Thoracic aorta (tissue), 2 donors: ENCODE data around the gene JAKMIP2. TPM values are rescaled to one million over a fixed set of nuclear protein-coding genes. Genes with fewer than 3 reads are reported as not detected.

Experiments used
- ATAC-seq: fragments of 150-250 bp; one replicate; pipeline ENCODE4 v1.8.0; 2017; ENCODE audit warnings: low read depth; ENCODE audit not compliant: insufficient number of reproducible peaks, low FRiP score
- DNase-seq: peaks from one replicate; pipeline ENCODE4 v3.0.0-alpha.2; 2020; ENCODE audit warnings: low spot score
- H3K27ac ChIP-seq, 2 donors: fragments of 200-600 bp; sonication (generic); 1 replicate in 1 of 2; 2 replicates in 1 of 2; pipeline ENCODE4 v1.5.1; 2016; ENCODE audit warnings: mild to moderate bottlenecking in 2 of 2, moderate library complexity in 2 of 2
- H3K27me3 ChIP-seq: fragments of 200-600 bp; sonication (generic); replicated peaks from 2 replicates; pipeline ENCODE4 v1.6.0; 2016; ENCODE audit warnings: mild to moderate bottlenecking; ENCODE audit not compliant: insufficient read depth
- H3K36me3 ChIP-seq: fragments of 200-600 bp; sonication (generic); one replicate; pipeline ENCODE4 v1.5.1; 2016
- H3K4me1 ChIP-seq, 2 donors: fragments of 200-600 bp; sonication (generic); 1 replicate in 1 of 2; 2 replicates in 1 of 2; pipeline versions ENCODE4 v1.5.1 to v1.6.0; 2016; ENCODE audit warnings: low read depth in 2 of 2, mild to moderate bottlenecking in 1 of 2; ENCODE audit not compliant: control insufficient read depth in 1 of 2
- H3K4me3 ChIP-seq: fragments of 200-600 bp; sonication (generic); 2 replicates; pipeline ENCODE4 v1.5.1; 2016; ENCODE audit warnings: mild to moderate bottlenecking
- H3K9me3 ChIP-seq: fragments of 200-600 bp; sonication (generic); 2 replicates; pipeline ENCODE4 v1.5.1; 2016
- total RNA-seq, 2 donors: library from RNA; depleted of rRNA; stranded (reverse); fragments of >200 nt; gene quantifications; one replicate each; pipeline versions ENCODE4 v1.1.0 to v1.2.3, GENCODE V29; 2016
- TF ChIP-seq, protein P1 (sequence below): fragments of 200-600 bp; sonication (generic); IDR thresholded peaks from one replicate; pipeline ENCODE4 v1.5.1; 2019; ENCODE audit warnings: antibody characterized with exemption

Gene JAKMIP2
- total RNA-seq, 2 donors from 2014 or later: 0.49 to 1.6 TPM

DNA sequence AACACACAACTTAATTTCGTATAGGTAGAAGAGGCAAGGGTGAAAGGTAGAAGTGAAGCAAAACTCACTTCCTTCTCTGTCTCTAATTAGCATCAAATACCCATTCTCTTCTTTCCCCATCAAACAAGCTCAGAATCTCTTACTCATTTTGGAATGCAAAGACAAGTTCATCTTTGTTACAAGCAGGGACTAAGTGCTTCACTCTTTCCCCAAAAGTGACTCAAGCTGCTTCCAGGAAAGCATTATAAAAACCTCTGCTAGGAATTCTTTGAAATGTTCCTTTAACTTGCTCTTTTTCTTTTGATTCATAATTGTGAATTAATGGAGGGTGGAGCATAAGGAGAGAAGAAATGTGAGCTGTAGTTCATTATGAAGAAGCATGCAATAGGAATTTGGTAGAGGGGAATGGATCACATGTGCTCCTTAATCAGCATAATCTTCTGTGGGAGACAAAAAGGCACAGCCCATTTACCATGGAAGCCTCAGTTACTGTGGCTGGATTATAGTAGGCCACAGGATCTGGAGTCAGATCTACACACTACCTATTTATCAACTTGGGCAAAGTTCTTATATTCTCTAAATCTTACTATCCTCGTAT is 163.1 kb downstream of the JAKMIP2 start:
- DNase-seq (no peak), ATAC-seq (no peak)
- no peaks in the 10 kb centered on the region for H3K27me3 ChIP-seq
- TF ChIP-seq, protein P1, sequence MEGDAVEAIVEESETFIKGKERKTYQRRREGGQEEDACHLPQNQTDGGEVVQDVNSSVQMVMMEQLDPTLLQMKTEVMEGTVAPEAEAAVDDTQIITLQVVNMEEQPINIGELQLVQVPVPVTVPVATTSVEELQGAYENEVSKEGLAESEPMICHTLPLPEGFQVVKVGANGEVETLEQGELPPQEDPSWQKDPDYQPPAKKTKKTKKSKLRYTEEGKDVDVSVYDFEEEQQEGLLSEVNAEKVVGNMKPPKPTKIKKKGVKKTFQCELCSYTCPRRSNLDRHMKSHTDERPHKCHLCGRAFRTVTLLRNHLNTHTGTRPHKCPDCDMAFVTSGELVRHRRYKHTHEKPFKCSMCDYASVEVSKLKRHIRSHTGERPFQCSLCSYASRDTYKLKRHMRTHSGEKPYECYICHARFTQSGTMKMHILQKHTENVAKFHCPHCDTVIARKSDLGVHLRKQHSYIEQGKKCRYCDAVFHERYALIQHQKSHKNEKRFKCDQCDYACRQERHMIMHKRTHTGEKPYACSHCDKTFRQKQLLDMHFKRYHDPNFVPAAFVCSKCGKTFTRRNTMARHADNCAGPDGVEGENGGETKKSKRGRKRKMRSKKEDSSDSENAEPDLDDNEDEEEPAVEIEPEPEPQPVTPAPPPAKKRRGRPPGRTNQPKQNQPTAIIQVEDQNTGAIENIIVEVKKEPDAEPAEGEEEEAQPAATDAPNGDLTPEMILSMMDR: no peak
- H3K4me3 ChIP-seq: no peak overlapping the region
- H3K4me1 ChIP-seq: no peaks in the 10 kb centered on the region
- no peaks in the 10 kb centered on the region for H3K9me3 ChIP-seq
- H3K36me3 ChIP-seq: no peaks in the 10 kb centered on the region
- no peak overlapping the region for H3K27ac ChIP-seq

DNA sequence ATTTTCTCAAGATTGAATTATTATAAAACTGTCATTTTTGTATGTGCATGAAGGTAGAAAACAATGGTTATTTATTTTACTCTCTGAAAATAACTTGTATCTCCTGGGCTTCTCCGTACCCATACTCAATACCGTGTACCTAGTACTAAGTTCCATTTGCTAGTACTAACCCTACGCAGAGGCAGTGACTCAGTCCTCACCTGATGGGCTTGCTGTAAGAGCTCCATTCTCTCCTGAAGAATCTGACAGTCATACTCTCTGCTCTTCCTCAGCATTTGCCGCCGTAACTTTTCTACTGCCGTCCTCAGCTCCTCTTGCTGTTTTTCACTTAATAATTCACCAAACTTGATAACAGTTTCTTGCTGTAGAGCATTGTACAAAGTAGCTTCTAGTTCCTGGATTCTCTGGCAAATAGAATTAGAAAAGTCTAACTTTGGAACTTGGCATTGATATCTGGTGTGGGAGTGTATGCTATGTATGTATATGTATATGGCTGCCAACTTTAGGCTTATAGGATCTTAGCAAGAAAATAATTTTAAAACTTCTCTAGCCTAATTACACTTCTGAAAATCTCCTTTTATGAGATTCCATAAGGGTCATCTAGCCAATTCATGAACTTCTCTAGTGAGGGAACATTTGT is 164.7 kb downstream of the JAKMIP2 start:
- TF ChIP-seq, protein P1: no peak
- Histone ChIP-seq H3K4me1 (no peaks in the 10 kb centered on the region), H3K27ac (no peak overlapping the region), H3K4me3 (no peak overlapping the region), H3K36me3 (no peaks in the 10 kb centered on the region), H3K9me3 (no peaks in the 10 kb centered on the region), H3K27me3 (no peaks in the 10 kb centered on the region)
- ATAC-seq: no peak
- DNase-seq: no peak

DNA sequence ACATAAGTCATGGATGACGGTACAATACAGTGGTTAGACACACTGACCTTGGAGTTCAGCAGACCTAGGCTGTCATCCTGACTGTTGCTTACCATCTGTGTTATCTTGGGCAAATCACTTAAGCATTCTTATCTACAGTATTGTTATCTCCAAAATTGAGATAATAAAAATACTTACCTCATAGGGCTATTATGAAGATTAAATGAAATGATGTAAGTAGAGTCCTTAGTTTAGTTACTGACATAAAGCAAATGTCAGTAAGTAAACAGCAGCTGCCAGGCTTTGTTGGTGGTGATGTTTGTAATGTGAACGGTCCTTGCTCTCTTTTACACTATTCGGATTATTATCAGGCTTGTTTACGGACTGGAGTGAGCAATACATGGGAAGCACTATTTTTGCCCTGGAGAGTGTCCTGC is 165.3 kb downstream of the JAKMIP2 start:
- Histone ChIP-seq H3K36me3 (no peaks in the 10 kb centered on the region), H3K9me3 (no peaks in the 10 kb centered on the region), H3K27ac (no peak overlapping the region), H3K4me3 (no peak overlapping the region), H3K4me1 (no peaks in the 10 kb centered on the region), H3K27me3 (no peaks in the 10 kb centered on the region)
- no peak for DNase-seq
- TF ChIP-seq, protein P1: no peak
- ATAC-seq: no peak

DNA sequence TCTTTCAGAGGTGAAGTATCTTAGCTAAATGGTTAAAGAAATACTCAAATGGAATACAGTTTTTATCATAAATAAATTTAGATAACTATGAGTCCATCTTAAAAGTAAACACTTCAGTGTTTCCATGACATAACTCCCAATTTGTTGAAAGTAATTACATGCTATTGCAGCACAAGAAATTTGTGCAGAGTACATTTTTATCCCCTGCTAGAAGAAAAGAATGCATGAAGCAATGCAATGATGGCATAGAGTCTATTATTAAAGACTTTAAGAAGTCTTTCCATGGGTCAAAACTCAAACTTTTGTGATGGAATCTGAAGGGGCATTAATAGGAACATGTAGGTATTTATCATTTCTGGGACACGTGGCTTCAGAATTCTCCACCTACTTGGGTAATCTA is 166.1 kb downstream of the JAKMIP2 start:
- Histone ChIP-seq H3K4me3 (no peak overlapping the region), H3K36me3 (no peaks in the 10 kb centered on the region), H3K9me3 (no peaks in the 10 kb centered on the region), H3K27me3 (no peaks in the 10 kb centered on the region), H3K27ac (no peak overlapping the region), H3K4me1 (no peaks in the 10 kb centered on the region)
- TF ChIP-seq, protein P1: no peak
- ATAC-seq (no peak), DNase-seq (no peak)

DNA sequence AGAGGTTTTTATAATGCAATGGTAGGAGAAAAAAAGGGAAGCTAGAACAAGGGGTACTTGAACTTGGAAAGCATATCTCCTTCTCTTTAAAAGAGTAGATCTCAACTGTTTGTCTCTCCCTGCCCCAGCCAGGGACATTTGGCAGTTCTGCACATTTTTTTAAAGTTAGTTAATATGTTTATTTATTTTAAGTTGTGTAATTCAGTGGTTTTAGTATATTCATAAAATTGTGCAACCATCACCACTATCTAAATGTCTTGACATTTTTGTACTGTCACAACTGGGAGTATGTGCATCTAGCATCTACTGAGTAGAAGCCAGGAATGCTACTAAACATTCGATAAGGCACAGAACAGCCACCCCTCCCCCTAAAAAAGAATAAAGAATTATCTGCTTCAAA is 169.2 kb downstream of the JAKMIP2 start:
- H3K4me3 ChIP-seq: no peak overlapping the region
- no peaks in the 10 kb centered on the region for H3K36me3 ChIP-seq
- no peaks in the 10 kb centered on the region for H3K27me3 ChIP-seq
- H3K4me1 ChIP-seq: no peaks in the 10 kb centered on the region
- DNase-seq: no peak
- H3K27ac ChIP-seq: no peak overlapping the region
- ATAC-seq: no peak
- TF ChIP-seq, protein P1: no peak
- no peaks in the 10 kb centered on the region for H3K9me3 ChIP-seq
